ENCODE measurements around the gene FGG.

DNA sequence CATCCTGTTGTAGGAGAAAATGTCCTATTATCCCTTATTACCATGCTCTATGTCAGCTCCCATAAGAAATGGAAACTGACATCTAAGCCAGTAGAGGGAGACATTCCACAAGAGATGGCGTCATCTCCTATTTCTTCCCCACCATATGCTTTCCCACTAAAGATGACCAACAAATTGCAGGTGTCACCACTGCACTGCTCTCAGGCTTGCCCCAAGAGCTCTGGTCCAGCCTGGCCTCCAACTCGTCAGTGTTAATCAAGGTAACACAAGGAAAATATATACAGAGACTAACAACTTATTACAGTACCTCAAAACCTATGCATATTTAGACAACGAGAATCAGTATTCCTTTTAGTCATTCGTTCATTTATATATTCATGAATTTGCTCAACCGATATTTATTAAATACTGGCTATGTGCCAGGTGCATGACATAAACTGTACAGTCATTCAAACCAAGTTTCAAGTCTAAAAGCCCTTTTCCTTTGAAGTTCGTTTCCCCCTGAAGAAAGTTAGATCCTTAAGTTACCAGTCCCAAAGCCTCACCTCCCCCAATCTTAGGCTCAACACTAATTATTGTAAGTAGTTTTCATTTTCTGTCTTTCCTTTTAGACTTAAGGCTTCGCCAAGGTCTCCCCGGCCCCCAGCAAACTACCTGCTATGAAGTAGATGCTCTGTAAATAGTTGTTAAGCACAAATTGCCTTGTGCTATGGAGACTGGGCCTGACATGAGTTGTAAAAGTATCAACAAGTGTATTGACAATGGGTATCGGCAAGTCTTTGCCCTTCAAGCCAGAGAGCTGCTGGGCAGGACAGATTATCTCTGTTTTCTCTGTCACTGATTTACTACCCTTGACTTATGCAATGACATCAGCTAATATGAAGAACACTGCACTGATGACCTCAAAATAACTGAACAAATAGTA is 52.7 kb downstream of the FGG start:
- TF ChIP-seq CTCF (conservative IDR thresholded peaks at IDR 0.05; ENCODE audit: low read length) (peak; percentile 78), EZH2phosphoT487 (IDR thresholded peaks at IDR 0.05; ENCODE audit: borderline replicate concordance, low read depth, low read length) (no peak)

Data from OCI-LY7 (cell line).